Myometrial cell (primary cell): ENCODE measurements around the gene USP14. TPM values are rescaled to one million over a fixed set of nuclear protein-coding genes. Genes with fewer than 3 reads are reported as not detected.

Experiments
- total RNA-seq: library from RNA; depleted of rRNA; stranded (reverse); fragments of >200 nt; gene quantifications from 2 replicates; pipeline ENCODE4 v1.2.3, GENCODE V29; 2015

Gene USP14
- 12.7 and 19.0 TPM in 2 replicates for total RNA-seq

GRCh38 chr18:158128-159036, at the start of gene USP14:
USP14 (plus strand) TSS chr18:158557; CDS start chr18:158699, 142 bp downstream.

Other genes with a start within 250 kb of the USP14 start
- not detected in 2 replicates for gene TUBB8B, start 108.9 kb upstream of the USP14 start, total RNA-seq
- gene THOC1, start 109.5 kb downstream of the USP14 start, total RNA-seq: 15.3 and 20.2 TPM in 2 replicates